Upper lobe of left lung (tissue), 6 donors: ENCODE measurements around the gene HACD3. TPM values are rescaled to one million over a fixed set of nuclear protein-coding genes. Genes with fewer than 3 reads are reported as not detected.
"Not testable (repeated sequence)": the region's sequence is repeated elsewhere in the genome, so short reads cannot be mapped to it uniquely, and the experiment has no call there.

Experiments used
- ATAC-seq, 2 donors: fragments of 200-7000 bp; cut with Tn5 transposase; one replicate each; pipeline ENCODE4 v1.9.1; 2022; ENCODE audit warnings: mild to moderate bottlenecking in 2 of 2, moderate library complexity in 2 of 2; ENCODE audit not compliant: low FRiP score in 2 of 2
- DNase-seq, 2 donors: peaks; one replicate each; pipeline ENCODE4 v3.0.0-alpha.2; 2019 to 2020
- H3K27ac ChIP-seq, 4 donors: fragments of 200-600 bp; sonication (generic); one replicate each; pipeline ENCODE4 v1.5.1; 2016 to 2019
- H3K27me3 ChIP-seq, 4 donors: fragments of 200-600 bp; sonication (generic); one replicate each; pipeline ENCODE4 v1.5.1; 2017 to 2019
- H3K36me3 ChIP-seq, 4 donors: fragments of 200-600 bp; sonication (generic); one replicate each; pipeline ENCODE4 v1.5.1; 2016 to 2019
- H3K4me1 ChIP-seq, 4 donors: fragments of 200-600 bp; sonication (generic); one replicate each; pipeline ENCODE4 v1.5.1; 2018 to 2019
- H3K4me3 ChIP-seq, 4 donors: fragments of 200-600 bp; sonication (generic); one replicate each; pipeline ENCODE4 v1.5.1; 2017 to 2019; ENCODE audit warnings: mild to moderate bottlenecking in 2 of 4, moderate library complexity in 1 of 4
- H3K9me3 ChIP-seq, 4 donors: fragments of 200-600 bp; sonication (generic); one replicate each; pipeline ENCODE4 v1.5.1; 2018 to 2019
- EP300 ChIP-seq, 4 donors: sonication (generic); formaldehyde crosslinking; IDR thresholded peaks; one replicate each; pipeline ENCODE4 v1.5.1; 2017; ENCODE audit warnings: antibody characterized with exemption in 4 of 4, control low read depth in 2 of 4
- POLR2A ChIP-seq, 4 donors: fragments of 450-650 bp; IDR thresholded peaks; one replicate each; pipeline ENCODE4 v1.5.1; 2016 to 2017; ENCODE audit warnings: antibody characterized with exemption in 4 of 4, mild to moderate bottlenecking in 2 of 4
- POLR2AphosphoS5 ChIP-seq, 2 donors: sonication (generic); formaldehyde crosslinking; IDR thresholded peaks; one replicate each; pipeline ENCODE4 v1.5.1; 2017; ENCODE audit warnings: antibody characterized with exemption in 2 of 2
- WGBS, 2 donors: methylation state at CpG; one replicate each; pipeline ENCODE4 v1.1.5; 2017 to 2018; 5-methylcytosine and 5-hydroxymethylcytosine counted together
- total RNA-seq, 6 donors: library from RNA; depleted of rRNA in 4 of 6; stranded (reverse); fragments of >200 nt in 4 of 6; gene quantifications; one replicate each; pipeline versions ENCODE4 v1.1.0 to v1.2.1, GENCODE V29; 2016 to 2021
- TF ChIP-seq, protein P1 (sequence below), 6 experiments: fragments of 450-650 bp in 4 of 6; fragments of 200-600 bp in 2 of 6; sonication (generic) in 2 of 6; IDR thresholded peaks; one replicate each; pipeline ENCODE4 v1.5.1; 2016 to 2019; ENCODE audit warnings: antibody characterized with exemption in 6 of 6
- donor health status: DM: no; HTN: no; CAD: no; lungs with moderate emphysema.
- donor health status: DM: no; HTN: yes; CAD: no; lungs with severe emphysema.

Gene HACD3
- total RNA-seq, 6 donors from 2014 or later = 14.7 to 65.7 (median 42.6) TPM

- Histone ChIP-seq H3K27ac (no peak overlapping the region), H3K4me1 (peaks cover 0 to 4% (median 0%) of the 10 kb centered on the region in 4 donors), H3K4me3 (no peak overlapping the region), H3K27me3 (no peaks in the 10 kb centered on the region), H3K9me3 (no peaks in the 10 kb centered on the region), H3K36me3 (peaks cover 0 to 11% (median 3%) of the 10 kb centered on the region in 4 donors)
- DNase-seq (no peak), ATAC-seq (no peak)
- 62 to 73% methylated on average over 3 of the region's 3 CpGs for WGBS, 2 donors
- TF ChIP-seq POLR2A (IDR thresholded peaks at IDR 0.05) (no peak), POLR2AphosphoS5 (IDR thresholded peaks at IDR 0.05) (no peak), EP300 (IDR thresholded peaks at IDR 0.05) (no peak)
- TF ChIP-seq, protein P1, sequence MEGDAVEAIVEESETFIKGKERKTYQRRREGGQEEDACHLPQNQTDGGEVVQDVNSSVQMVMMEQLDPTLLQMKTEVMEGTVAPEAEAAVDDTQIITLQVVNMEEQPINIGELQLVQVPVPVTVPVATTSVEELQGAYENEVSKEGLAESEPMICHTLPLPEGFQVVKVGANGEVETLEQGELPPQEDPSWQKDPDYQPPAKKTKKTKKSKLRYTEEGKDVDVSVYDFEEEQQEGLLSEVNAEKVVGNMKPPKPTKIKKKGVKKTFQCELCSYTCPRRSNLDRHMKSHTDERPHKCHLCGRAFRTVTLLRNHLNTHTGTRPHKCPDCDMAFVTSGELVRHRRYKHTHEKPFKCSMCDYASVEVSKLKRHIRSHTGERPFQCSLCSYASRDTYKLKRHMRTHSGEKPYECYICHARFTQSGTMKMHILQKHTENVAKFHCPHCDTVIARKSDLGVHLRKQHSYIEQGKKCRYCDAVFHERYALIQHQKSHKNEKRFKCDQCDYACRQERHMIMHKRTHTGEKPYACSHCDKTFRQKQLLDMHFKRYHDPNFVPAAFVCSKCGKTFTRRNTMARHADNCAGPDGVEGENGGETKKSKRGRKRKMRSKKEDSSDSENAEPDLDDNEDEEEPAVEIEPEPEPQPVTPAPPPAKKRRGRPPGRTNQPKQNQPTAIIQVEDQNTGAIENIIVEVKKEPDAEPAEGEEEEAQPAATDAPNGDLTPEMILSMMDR (IDR thresholded peaks at IDR 0.05) = no peak
Measured at GRCh38 chr15:65550681-65551098, 20.4 kb downstream of the HACD3 start.

- H3K27ac ChIP-seq = no peak overlapping the region
- no peak overlapping the region for H3K4me3 ChIP-seq
Measured at GRCh38 chr15:65551183-65551582, 20.9 kb downstream of the HACD3 start.

GRCh38 chr15:65552851-65553250, 22.6 kb downstream of the HACD3 start:
- H3K36me3 ChIP-seq = peaks cover 2 to 24% (median 10%) of the 10 kb centered on the region in 4 donors
- not testable (repeated sequence) for H3K4me3 ChIP-seq, H3K27ac ChIP-seq, H3K27me3 ChIP-seq, H3K9me3 ChIP-seq, DNase-seq, ATAC-seq, H3K4me1 ChIP-seq
- WGBS, 2 donors = 98 to 99% methylated on average over 5 of the region's 6 CpGs

More at GRCh38 chr15:65551183-65551582, 20.9 kb downstream of the HACD3 start:
- peaks cover 0 to 13% (median 5%) of the 10 kb centered on the region in 4 donors for H3K36me3 ChIP-seq
- ATAC-seq = no peak
- WGBS, 2 donors = 56 to 80% methylated on average over 2 of the region's 2 CpGs
- peaks cover 0 to 4% (median 0%) of the 10 kb centered on the region in 4 donors for H3K4me1 ChIP-seq
- H3K9me3 ChIP-seq = no peaks in the 10 kb centered on the region
- no peak for DNase-seq
- H3K27me3 ChIP-seq = no peaks in the 10 kb centered on the region
- TF ChIP-seq POLR2A (IDR thresholded peaks at IDR 0.05) (no peak), POLR2AphosphoS5 (IDR thresholded peaks at IDR 0.05) (no peak), EP300 (IDR thresholded peaks at IDR 0.05) (no peak)
- TF ChIP-seq, protein P1 (IDR thresholded peaks at IDR 0.05) = no peak

DNA sequence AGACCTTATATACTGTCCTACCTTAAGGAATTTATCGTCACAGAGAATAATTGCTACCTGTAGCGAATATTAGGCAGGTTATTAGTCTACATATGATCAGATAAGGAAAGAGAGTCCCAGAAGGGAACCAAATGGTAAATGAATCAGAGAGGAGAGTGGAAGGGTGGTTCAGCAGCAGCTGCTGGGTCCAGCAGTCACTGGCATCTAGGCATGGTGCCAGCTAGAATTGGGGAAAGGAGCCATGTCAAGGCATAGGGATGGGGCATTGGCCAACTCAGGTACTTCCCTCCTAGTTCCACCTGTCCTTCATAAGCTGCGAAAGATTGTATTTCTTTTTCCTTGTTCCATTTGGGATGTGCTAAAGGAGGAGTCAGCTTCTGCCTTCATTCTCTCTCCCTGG, 23.4 kb downstream of the HACD3 start:
- no peaks in the 10 kb centered on the region for H3K9me3 ChIP-seq
- H3K36me3 ChIP-seq = peaks cover 2 to 32% (median 13%) of the 10 kb centered on the region in 4 donors
- DNase-seq = no peak
- no peak for TF ChIP-seq EP300 (IDR thresholded peaks at IDR 0.05)
- TF ChIP-seq, protein P1 (IDR thresholded peaks at IDR 0.05) = no peak
- no peak for TF ChIP-seq POLR2AphosphoS5 (IDR thresholded peaks at IDR 0.05)
- TF ChIP-seq POLR2A (IDR thresholded peaks at IDR 0.05) = no peak
- no peak overlapping the region for H3K4me3 ChIP-seq
- WGBS, 2 donors = 95 to 97% methylated on average over 3 of the region's 3 CpGs
- no peaks in the 10 kb centered on the region for H3K27me3 ChIP-seq
- peaks cover 0 to 4% (median 0%) of the 10 kb centered on the region in 4 donors for H3K4me1 ChIP-seq
- no peak overlapping the region for H3K27ac ChIP-seq
- no peak for ATAC-seq

GRCh38 chr15:65556622-65557021, 26.4 kb downstream of the HACD3 start:
- Histone ChIP-seq H3K4me1 (no peaks in the 10 kb centered on the region), H3K27me3 (no peaks in the 10 kb centered on the region), H3K27ac (no peak overlapping the region), H3K9me3 (no peaks in the 10 kb centered on the region), H3K36me3 (peaks cover 2 to 41% (median 21%) of the 10 kb centered on the region in 4 donors), H3K4me3 (no peak overlapping the region)
- ATAC-seq = peak in 1 of 2 donors; percentile 37
- no peak for DNase-seq
- TF ChIP-seq EP300 (IDR thresholded peaks at IDR 0.05) = no peak
- no peak for TF ChIP-seq POLR2A (IDR thresholded peaks at IDR 0.05)
- TF ChIP-seq, protein P1 (IDR thresholded peaks at IDR 0.05) = no peak
- no peak for TF ChIP-seq POLR2AphosphoS5 (IDR thresholded peaks at IDR 0.05)
- WGBS, 2 donors = 94 to 98% methylated on average over 7 of the region's 7 CpGs
